ENCODE measurements around the gene CHST11. TPM values are rescaled to one million over a fixed set of nuclear protein-coding genes. Genes with fewer than 3 reads are reported as not detected.

The CHST11 gene
- total RNA-seq, 1 donor from 2014 or later, result 11.4 TPM

GRCh38 chr12:104793285-104793684, 336.5 kb downstream of the CHST11 start:
- Mint-ChIP-seq H3K27me3 (peaks cover 26% of the 10 kb centered on the region), H3K4me3 (ENCODE audit: low read depth) (no peak overlapping the region), H3K9me3 (ENCODE audit: low read depth) (no peaks in the 10 kb centered on the region), H3K4me1 (ENCODE audit: low read depth) (peaks cover 3% of the 10 kb centered on the region), H3K27ac (no peak overlapping the region), H3K36me3 (ENCODE audit: insufficient read depth) (no peaks in the 10 kb centered on the region)
- TF ChIP-seq CTCF (IDR thresholded peaks at IDR 0.05; ENCODE audit: unreplicated experiment), result no peak
- no peak for DNase-seq (ENCODE audit: low spot score, unreplicated experiment)

- Mint-ChIP-seq H3K27ac (no peak overlapping the region), H3K4me3 (ENCODE audit: low read depth) (no peak overlapping the region), H3K4me1 (ENCODE audit: low read depth) (peaks cover 3% of the 10 kb centered on the region), H3K9me3 (ENCODE audit: low read depth) (no peaks in the 10 kb centered on the region), H3K27me3 (peaks cover 26% of the 10 kb centered on the region), H3K36me3 (ENCODE audit: insufficient read depth) (no peaks in the 10 kb centered on the region)
- no peak for TF ChIP-seq CTCF (IDR thresholded peaks at IDR 0.05; ENCODE audit: unreplicated experiment)
- no peak for DNase-seq (ENCODE audit: low spot score, unreplicated experiment)
Measured at GRCh38 chr12:104793968-104794367, 337.2 kb downstream of the CHST11 start.

GRCh38 chr12:104796475-104796862, 339.7 kb downstream of the CHST11 start:
- Mint-ChIP-seq H3K27me3 (peaks cover 13% of the 10 kb centered on the region), H3K9me3 (ENCODE audit: low read depth) (no peaks in the 10 kb centered on the region), H3K4me1 (ENCODE audit: low read depth) (peaks cover 4% of the 10 kb centered on the region), H3K27ac (no peak overlapping the region), H3K4me3 (ENCODE audit: low read depth) (no peak overlapping the region), H3K36me3 (ENCODE audit: insufficient read depth) (no peaks in the 10 kb centered on the region)
- TF ChIP-seq CTCF (IDR thresholded peaks at IDR 0.05; ENCODE audit: unreplicated experiment), result no peak
- no peak for DNase-seq (ENCODE audit: low spot score, unreplicated experiment)

- TF ChIP-seq CTCF (IDR thresholded peaks at IDR 0.05; ENCODE audit: unreplicated experiment), result no peak
- H3K9me3 Mint-ChIP-seq (ENCODE audit: low read depth), result no peaks in the 10 kb centered on the region
- DNase-seq (ENCODE audit: low spot score, unreplicated experiment), result peak; percentile 21
- peaks cover 5% of the 10 kb centered on the region for H3K4me1 Mint-ChIP-seq (ENCODE audit: low read depth)
- peaks cover 4% of the 10 kb centered on the region for H3K27me3 Mint-ChIP-seq
- no peaks in the 10 kb centered on the region for H3K36me3 Mint-ChIP-seq (ENCODE audit: insufficient read depth)
- H3K4me3 Mint-ChIP-seq (ENCODE audit: low read depth), result no peak overlapping the region
- no peak overlapping the region for H3K27ac Mint-ChIP-seq
Measured at GRCh38 chr12:104799458-104799857, 342.7 kb downstream of the CHST11 start.

GRCh38 chr12:104801005-104801404, 344.3 kb downstream of the CHST11 start:
- Mint-ChIP-seq H3K4me1 (ENCODE audit: low read depth) (peaks cover 5% of the 10 kb centered on the region), H3K9me3 (ENCODE audit: low read depth) (no peaks in the 10 kb centered on the region), H3K36me3 (ENCODE audit: insufficient read depth) (no peaks in the 10 kb centered on the region)

More at GRCh38 chr12:104801005-104801404, 344.3 kb downstream of the CHST11 start:
- Mint-ChIP-seq H3K27me3 (peaks cover 4% of the 10 kb centered on the region), H3K27ac (no peak overlapping the region), H3K4me3 (ENCODE audit: low read depth) (no peak overlapping the region)
- TF ChIP-seq CTCF (IDR thresholded peaks at IDR 0.05; ENCODE audit: unreplicated experiment), result no peak
- DNase-seq (ENCODE audit: low spot score, unreplicated experiment), result no peak
